Glomerular visceral epithelial cell (primary cell): ENCODE measurements around the gene KDM6A.
"Not testable (repeated sequence)": the region's sequence is repeated elsewhere in the genome, so short reads cannot be mapped to it uniquely, and the experiment has no call there.

Experiments used
- DNase-seq: peaks from one replicate; pipeline ENCODE4 v3.0.0-alpha.2; 2016; ENCODE audit errors: extremely low spot score

Gene KDM6A

DNA sequence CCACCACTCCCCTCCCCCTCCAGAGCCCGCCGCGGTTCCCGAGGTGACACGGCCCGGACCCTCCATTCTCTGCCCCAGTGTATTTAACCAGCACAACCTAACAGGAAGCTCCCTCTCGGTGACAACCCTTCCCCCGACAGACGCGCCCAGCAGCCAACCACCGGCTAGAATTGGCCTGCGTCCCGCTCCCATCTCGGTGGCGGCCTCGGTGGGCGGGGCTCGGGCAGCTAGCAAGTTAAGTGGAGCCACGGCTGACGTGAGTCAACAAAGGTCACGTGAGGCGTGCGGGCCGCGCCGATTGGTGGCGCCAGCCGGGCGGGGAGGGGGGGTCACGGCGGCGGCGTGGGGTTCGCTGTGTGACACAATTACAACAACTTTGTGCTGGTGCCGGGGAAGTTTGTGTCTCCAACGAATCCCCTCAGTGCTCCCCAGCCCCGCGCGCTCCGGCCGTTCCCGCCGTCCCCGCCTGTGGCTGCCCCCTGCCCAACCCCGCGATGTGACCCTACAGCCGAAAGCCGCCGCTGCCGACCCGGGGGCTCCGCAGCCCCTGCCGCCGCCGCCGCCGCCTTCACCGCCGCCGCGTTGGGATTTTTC, at the start of gene KDM6A:
TSS of gene KDM6A (plus strand) at position 368 of the 594 bp plus-strand sequence. CDS start 364 bp downstream, outside the sequence.
- DNase-seq, result peak; percentile 96

DNA sequence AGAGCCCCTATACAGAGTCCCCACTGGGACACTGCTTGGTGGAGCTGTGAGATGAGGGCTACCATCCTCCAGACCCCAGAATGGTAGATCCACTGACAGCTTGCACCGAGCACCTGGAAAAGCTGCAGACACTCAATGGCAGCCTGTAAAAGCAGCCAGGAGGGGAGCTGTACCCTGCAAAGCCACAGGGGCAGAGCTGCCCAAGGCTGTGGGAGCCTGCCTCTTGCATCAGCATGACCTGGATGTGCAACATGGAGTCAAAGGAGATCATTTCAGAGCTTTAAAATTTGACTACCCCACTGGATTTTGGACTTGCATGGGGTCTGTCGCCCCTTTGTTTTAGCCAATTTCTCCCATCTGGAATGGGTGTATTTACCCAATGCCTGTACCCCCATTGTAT, 49.8 kb upstream of the KDM6A start:
- DNase-seq, result not testable (repeated sequence)

DNA sequence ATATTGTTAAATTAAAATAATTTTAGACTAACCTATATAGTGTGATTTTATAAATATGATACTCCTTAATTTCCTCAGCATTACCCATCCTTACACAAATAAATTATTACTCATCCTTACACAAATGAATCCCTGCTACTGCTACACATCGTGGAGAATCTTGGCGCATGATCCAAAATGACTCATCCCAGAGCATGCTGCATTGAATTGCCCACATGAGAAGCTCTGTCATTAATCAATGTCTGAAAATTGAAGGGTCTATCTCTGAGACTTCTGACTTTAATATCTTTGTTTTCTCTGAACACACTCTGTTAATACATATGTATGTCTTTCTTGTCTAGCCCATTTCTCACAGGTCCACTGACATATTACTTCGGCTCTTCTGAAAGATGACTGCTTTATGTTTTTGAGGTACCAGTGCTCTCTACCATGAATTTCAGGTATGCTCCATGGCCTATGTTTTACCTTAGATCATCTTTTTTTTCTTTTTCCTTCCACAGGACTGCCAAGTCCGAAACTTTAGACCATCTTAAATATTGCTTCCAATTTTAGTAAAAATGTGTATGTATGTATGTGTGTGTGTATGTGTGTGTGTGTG, 44.9 kb upstream of the KDM6A start:
- peak; percentile 51 for DNase-seq

DNA sequence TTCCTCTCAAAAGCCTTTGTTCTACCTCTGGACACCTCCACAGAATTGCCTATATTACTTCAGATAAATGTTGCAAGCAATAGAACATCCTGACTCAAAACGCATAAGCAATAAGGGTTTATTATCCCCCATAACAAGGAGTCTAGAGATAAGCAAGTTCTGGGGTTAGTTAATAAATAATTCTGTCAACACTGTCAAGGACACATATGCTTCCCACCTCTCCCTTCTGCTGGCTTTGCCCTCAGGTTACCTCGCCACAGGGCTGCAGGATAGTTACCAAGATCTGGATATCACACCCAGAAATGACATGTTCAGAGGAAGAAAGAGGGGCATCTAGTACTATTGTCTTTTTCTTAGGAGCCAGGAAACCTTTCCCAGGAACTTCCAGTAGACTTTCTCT, 43.2 kb upstream of the KDM6A start:
- no peak for DNase-seq

DNA sequence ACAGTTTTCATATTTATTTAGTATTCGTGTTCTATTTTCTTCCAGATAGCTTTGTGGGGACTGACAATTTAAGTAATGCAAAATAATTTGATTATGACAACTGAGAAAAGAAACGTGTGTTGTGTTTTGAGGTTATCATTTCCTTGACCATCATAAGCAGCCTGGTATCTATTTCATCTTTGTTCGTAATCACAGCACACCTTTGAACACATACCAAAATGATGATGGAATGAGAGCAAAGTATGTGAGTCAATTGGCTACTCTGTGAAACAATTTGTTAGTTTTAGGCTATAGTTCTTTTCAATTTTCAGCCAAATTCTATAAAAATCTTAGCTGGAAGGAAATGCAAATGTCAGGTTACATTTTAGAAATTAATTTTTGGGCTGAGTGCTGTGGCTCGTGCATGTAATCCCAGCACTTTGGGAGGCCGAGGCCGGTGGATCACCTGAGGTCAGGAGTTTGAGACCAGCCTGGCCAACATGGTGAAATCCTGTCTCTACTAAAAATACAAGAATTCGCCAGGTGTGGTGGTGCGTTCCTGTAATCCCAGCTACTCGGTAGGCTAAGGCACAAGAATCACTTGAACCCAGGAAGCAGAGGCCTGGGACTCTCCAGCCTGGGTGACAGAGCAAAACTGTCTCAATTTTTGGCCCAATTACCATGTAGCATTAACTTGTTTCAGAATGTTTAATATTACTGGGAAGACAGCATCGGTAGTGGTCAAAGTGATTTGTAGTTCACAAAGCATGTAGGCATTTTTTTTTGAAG, 30.3 kb upstream of the KDM6A start:
- no peak for DNase-seq

DNA sequence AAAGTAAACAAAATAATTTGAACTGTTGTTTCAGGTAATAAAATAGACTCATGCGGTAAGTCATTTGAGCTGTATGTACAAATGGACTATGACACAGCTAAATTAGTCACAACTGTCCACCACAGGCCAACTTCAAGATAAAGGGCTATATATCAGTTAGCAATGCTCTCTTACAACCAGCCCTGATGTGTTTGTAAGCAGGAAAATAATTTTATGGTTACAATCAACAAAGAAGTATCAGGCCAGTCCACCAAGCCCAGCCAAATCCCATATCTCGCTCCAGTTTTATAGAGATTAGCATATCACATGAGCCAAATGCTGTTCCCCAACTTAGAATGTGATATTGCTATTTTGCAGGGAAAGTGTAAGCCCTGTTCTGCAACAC, 29.7 kb upstream of the KDM6A start:
- DNase-seq, result no peak

DNA sequence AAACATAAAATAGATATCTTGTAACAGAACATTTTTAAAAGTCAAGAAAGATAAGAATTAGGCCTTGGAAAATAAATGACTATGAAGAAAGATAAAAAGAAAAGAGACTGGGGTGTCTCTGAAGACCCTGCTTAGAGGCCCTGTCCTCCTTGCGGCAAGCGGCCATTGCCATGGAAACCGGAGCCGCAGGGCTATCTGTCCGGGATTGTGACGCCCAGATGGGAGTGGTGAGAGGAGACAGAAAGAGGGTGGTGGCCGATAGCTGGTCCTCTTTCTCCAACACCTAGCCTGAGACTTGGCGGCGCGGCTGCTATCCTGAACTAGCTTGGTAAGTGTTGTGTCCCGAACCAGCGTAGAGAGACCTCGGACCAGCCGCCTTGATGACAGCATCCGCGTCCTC, 29.2 kb upstream of the KDM6A start, which contains the start of gene DUSP21:
TSS of gene DUSP21 (plus strand) at position 269 of the 400 bp plus-strand sequence. CDS start at position 381, 112 bp downstream.
- no peak for DNase-seq

DNA sequence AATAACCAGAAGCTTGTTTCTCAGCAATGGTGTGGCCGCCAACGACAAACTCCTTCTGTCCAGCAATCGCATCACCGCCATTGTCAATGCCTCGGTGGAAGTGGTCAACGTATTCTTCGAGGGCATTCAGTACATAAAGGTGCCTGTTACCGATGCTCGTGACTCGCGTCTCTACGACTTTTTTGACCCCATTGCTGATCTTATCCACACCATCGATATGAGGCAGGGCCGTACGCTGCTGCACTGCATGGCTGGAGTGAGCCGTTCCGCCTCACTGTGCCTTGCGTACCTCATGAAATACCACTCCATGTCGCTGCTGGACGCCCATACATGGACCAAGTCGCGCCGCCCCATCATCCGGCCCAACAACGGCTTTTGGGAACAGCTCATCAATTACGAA, 28.8 kb upstream of the KDM6A start:
- no peak for DNase-seq

DNA sequence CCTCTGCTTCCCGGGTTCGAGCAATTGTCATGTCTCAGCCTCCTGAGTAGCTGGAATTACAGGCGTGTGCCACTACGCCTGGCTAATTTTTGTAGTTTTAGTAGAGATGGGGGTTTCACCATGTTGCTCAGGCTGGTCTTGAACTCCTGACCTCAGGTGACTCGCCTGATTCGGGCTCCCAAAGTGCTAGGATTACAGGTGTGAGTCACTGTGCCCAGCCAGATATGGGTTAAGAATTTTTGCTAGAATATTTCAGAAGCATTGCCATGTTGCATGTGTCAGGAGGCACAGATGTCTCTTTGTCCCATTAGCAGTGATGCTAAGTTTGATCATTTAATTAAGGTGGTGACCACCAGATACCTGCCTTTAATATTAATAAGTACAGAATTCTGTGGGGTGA, 22.1 kb upstream of the KDM6A start:
- DNase-seq, result peak; percentile 5

DNA sequence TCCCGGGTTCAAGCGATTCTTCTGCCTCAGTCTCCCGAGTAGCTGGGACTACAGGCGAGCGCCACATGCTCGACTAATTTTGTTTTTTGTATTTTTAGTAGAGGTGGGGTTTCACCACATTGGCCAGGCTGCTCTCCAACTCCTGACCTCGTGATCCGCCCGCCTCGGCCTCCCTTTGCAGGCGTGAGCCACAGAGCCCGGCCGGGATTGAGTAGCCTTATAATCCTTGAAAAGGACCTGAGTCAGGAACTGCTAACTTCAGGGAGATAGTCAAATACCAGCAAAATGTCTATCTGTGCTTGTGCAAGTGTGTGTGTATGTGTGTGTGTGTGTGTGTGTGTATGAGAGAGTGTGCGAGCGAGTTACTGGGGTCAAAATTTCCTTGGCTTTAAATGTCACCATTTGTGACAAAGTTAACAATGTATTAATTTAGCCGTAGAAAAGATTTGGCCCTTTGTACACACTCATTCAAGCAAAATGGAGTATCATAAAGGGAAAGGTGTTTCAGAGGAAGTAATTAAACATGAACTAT, 1.8 kb upstream of the KDM6A start:
- DNase-seq, result peak; percentile 11

DNA sequence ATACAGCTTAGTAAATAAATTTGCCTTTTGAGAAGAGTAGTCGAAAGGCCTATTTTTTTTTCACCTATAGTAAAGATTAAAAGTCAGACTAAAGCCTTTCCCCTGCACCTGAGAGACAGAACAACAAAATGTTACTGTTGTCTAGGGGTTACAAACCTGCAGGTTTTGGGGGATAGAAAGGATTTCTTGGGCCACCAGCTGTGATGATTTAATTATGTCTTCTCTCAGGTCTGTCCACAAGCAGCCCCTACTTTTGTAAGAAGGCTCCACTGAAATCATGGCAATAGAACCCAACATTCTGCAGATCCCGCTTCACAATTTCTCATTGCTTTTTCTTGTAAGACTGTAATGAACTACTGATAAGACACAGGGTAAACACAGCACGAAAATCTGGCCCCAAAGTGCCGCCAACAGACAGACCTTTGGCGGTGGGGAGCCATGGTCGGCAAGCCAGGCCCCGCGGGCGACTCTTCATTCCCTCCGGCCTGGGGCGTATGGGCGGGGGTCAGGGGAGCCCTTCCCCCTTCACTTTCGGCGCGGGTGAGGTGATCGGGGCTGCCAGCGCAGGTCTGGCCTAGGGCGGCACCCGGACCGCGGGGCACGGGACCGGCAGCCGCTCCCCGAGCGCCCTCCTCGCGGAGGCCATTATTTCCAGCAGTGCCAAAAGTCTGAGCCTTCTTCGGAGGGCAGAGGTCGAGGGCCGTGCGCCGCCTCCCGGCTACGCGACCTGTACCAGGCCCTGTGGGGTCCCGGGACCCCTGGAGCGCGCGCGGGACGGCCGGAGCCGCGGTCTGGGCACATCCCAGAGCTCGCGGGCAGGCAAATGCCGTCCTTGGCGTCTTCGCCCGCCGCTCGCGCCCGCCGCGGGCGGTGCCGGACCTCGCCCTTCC, 812 bp upstream of the KDM6A start:
- peak; percentile 8 for DNase-seq

DNA sequence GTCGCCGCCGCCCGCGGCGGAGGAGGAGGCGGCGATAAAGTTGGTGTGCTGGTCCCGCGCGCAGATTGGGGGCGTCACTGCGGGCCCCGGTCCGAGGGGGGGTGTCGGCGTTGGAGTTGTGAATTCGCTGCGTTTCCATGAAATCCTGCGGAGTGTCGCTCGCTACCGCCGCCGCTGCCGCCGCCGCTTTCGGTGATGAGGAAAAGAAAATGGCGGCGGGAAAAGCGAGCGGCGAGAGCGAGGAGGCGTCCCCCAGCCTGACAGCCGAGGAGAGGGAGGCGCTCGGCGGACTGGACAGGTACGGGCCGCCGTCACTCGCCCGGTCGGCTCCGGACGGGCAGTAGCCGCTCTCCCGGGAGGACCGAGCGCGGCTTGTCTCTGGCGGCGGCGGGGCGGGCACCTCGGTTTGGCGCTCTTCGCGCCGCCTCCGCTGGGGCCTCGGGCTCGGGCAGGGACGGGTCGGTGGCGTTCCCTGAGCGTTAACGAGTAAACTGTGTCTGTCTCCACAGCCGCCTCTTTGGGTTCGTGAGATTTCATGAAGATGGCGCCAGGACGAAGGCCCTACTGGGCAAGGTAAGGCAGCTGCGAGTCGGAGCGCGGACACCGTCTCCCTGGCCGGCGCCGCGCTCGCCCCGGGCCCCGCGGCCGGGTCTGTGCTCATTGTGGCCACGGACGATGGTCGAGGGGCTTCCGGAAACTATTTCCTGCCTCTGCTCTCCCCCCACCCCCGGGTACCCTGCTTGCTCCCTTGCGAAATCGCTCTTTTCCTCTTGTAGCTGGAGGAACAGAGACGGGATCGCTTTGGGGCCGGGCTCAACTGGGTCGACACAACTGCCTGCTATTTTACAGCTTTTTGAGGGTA, 658 bp downstream of the KDM6A start:
- peak; percentile 38 for DNase-seq

DNA sequence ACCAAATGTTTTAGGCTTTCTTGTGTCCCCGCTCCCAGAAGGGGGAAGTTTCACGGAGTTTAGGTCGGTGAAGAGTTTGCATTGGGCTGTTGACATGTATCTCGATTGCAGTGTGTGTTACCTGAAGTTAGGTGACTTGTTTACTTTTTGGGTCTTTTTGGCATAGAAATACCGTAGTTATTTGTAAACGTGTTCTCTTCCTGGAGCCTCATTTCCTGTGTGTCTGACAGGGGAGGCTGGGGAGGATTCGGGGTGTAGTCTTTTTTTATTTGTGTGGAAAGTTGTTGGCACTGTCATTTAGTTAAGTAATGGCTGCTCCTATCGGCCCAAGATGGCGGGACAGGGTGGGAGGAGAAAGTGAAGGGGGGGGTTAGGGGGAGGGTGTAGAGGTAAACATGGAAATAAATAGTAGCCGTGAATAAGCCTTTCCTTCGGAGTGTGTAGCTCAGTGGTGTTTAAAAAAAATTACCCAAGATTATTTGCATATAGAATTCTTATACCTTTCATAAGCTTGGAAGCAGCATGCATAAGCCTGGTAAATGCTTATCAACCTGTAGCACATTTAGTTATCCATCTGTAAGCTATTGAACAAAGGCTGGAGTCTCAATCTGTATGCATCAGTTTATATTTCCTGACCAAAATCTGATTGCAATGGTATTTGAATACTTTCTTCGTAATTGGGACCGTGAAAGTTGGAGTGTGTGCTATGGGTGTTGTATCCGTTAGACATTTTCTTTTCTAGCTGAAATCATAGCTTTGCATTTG, 1.6 kb downstream of the KDM6A start:
- peak; percentile 35 for DNase-seq

DNA sequence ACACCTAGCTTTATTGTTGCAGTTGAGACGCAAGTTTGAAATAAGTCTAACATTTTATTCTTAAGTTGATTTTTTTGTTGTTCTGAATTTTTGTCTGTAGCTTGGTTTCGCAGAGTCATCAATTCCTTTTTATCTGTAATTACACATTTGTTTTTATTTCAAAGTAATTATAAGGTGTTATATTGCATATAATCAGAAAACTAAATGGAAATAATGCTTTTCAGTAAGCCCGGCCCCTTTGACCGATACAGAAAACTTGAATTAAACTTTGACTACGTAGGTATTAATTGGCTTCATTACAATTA, 2.1 kb downstream of the KDM6A start:
- DNase-seq, result no peak

DNA sequence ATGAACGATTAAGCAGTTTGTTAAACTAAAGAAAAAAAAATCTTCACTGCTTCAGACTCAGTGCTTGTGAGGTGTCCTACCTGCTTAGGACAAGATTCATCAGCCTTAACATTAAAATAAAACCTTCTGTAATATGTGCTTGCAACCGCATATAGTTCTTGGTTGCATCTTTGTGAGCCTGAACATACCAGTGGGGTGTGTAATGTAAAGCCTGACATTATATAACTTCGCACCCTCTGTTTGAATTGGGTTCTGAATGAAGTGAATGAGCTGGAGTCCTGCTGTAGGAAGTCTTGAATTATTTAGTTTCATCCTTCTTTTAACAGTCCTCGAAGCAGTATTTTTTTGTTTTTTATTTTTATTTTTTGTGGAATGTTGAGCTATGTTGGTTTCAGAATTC, 3.1 kb downstream of the KDM6A start:
- DNase-seq, result peak; percentile 27

DNA sequence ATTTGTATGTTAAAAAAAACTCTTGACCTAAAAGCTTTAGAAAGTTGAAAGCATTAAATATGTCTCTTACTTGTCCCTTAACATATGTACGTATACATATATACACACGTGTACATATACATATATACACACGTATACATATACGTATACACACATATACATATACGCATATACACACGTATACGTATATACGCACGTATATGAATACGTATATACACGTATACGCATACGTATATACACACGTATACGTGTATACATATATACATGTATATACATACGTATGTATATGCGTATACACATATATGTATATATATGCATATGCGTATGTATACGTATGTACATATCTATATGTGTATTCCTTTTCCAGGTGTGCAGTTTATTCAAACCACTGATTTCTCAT, 3.8 kb downstream of the KDM6A start:
- DNase-seq, result no peak

DNA sequence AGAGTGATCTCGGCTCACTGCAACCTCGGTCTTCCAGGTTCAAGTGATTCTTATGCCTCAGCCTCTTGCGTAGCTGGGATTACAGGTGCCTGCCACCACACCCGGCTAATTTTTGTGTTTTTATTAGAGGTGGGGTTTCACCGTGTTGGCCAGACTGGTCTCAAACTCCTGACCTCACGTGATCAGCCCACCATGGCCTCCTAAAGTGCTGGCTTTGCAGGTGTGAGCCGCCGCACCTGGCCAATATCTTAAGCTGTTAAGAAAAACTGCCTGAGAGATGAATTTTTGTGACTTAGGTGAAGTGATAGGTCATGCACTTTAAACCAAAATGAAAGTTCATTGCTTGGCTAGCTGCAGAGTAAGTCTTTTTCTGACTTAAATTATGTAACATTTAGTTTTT, 5.8 kb downstream of the KDM6A start:
- DNase-seq, result no peak

DNA sequence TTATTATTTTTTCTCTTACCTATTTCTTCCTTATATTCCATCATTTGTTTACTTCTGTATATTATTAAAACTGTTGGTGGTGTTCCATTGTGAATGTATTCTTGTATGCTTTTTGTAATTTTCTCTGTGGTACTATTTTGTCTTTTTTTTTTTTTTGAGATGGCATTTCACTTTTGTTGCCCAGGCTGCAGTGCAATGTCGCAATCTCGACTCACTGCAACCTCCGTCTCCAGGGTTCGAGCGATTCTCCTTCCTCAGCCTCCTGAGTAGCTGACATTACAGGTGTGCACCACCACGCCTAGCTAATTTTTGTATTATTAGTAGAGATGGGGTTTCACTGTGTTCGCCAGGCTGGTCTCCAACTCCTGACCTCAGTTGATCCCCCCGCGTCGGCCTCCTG, 8.6 kb downstream of the KDM6A start:
- no peak for DNase-seq

DNA sequence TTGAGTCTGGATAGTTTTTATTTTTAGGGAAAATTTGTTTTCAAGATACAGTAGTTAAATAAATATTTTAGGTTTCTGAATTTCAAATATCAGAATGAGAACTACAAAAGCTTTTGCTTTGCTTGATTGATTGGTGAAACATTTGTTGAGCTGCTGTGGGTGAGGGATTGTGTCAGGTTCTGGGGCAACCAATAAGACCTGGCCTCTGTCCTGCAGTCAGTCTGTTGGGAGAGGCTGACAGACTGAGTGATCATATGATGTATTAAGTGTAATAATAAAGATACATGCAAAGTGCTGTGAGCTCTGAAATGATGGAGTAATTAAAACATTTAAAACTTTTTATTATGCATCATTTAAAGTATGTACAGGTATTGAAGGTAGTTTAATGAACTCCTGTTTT, 9.6 kb downstream of the KDM6A start:
- DNase-seq, result no peak

DNA sequence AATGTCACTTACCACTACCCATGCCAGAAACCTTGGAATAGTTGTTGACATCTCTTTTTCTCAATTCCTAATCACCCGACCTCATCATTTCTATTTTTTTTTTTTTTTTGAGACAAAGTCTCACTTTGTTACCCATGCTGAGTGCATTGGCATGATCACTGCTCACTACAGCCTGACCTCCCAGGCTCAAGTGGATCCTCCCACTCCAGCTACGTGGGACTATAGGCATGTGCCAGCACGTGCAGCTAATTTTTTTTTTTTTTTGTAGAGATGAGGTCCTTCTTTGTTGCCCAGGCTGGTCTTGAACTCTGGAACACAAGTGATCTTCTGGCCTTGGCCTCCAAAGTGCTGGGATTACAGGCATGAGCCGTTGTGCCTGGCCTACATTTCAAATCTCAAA, 12.0 kb downstream of the KDM6A start:
- no peak for DNase-seq
